Loucy (cell line): ENCODE data around the gene SORBS1.

ENCODE experiments used
- H2AFZ ChIP-seq: fragments of 200-600 bp; sonication (generic); 2 replicates; pipeline ENCODE4 v1.6.0; 2016; ENCODE audit warnings: antibody characterized with exemption, mild to moderate bottlenecking, low read length, moderate library complexity
- H3F3A ChIP-seq: fragments of 200-600 bp; 2 replicates; pipeline ENCODE4 v1.6.0; 2016; ENCODE audit warnings: antibody characterized with exemption, low read depth, mild to moderate bottlenecking
- H3K27me3 ChIP-seq: fragments of 200-600 bp; sonication (generic); 2 replicates; pipeline ENCODE4 v1.6.1; 2014; ENCODE audit warnings: low read length, mild to moderate bottlenecking; ENCODE audit not compliant: insufficient read depth, poor library complexity, severe bottlenecking
- H3K36me3 ChIP-seq: fragments of 200-600 bp; sonication (generic); 2 replicates; pipeline ENCODE4 v1.6.1; 2016; ENCODE audit warnings: low read length; ENCODE audit not compliant: insufficient read depth
- H3K4me1 ChIP-seq: fragments of 200-600 bp; sonication (generic); 2 replicates; pipeline ENCODE4 v1.5.1; 2014; ENCODE audit warnings: low read length, mild to moderate bottlenecking; ENCODE audit not compliant: insufficient read depth, poor library complexity, severe bottlenecking
- H3K4me2 ChIP-seq: fragments of 200-600 bp; sonication (generic); 2 replicates; pipeline ENCODE4 v1.6.0; 2014; ENCODE audit warnings: antibody characterized with exemption, low read length, low read depth, mild to moderate bottlenecking; ENCODE audit not compliant: poor library complexity, severe bottlenecking
- H3K4me3 ChIP-seq: fragments of 200-600 bp; sonication (generic); 2 replicates; pipeline ENCODE4 v1.5.1; 2014; ENCODE audit warnings: low read length, mild to moderate bottlenecking, mixed read lengths; ENCODE audit not compliant: poor library complexity, severe bottlenecking
- H3K79me2 ChIP-seq: fragments of 200-600 bp; sonication (generic); 2 replicates; pipeline ENCODE4 v1.6.1; 2014; ENCODE audit warnings: low read length; ENCODE audit not compliant: insufficient read depth
- H3K9ac ChIP-seq: fragments of 200-600 bp; sonication (generic); 2 replicates; pipeline ENCODE4 v1.6.0; 2014; ENCODE audit warnings: mild to moderate bottlenecking, low read depth, low read length, moderate library complexity; ENCODE audit not compliant: poor library complexity, severe bottlenecking
- H3K9me2 ChIP-seq: fragments of 200-600 bp; sonication (generic); replicated peaks from 2 replicates; pipeline ENCODE4 v1.6.1; 2016; ENCODE audit warnings: low read depth, low read length, mixed read lengths
- H3K9me3 ChIP-seq: fragments of 200-600 bp; sonication (generic); 2 replicates; pipeline ENCODE4 v1.6.1; 2014; ENCODE audit warnings: mild to moderate bottlenecking, antibody characterized with exemption, low read length, low read depth; ENCODE audit not compliant: insufficient read depth
- H4K20me1 ChIP-seq: fragments of 200-600 bp; sonication (generic); 2 replicates; pipeline ENCODE4 v1.6.0; 2014; ENCODE audit warnings: antibody characterized with exemption, low read length, mild to moderate bottlenecking; ENCODE audit not compliant: insufficient read depth, poor library complexity, severe bottlenecking
- CTCF ChIP-seq: fragments of 200-600 bp; sonication (generic); conservative IDR thresholded peaks from 2 replicates; pipeline ENCODE4 v1.5.1; 2014; ENCODE audit warnings: mild to moderate bottlenecking, antibody characterized with exemption, low read length
- EZH2phosphoT487 ChIP-seq: fragments of 200-600 bp; IDR thresholded peaks from 2 replicates; pipeline ENCODE4 v1.6.1; 2018; ENCODE audit warnings: antibody characterized with exemption, mild to moderate bottlenecking, moderate library complexity, borderline replicate concordance

SORBS1 gene

GRCh38 chr10:95306851-95307250 lies 254.3 kb downstream of the SORBS1 start:
- TF ChIP-seq CTCF (no peak), EZH2phosphoT487 (no peak)
- H4K20me1 ChIP-seq: no peaks in the 10 kb centered on the region
- no peak overlapping the region for H3K4me2 ChIP-seq
- H3K27me3 ChIP-seq: no peaks in the 10 kb centered on the region
- no peaks in the 10 kb centered on the region for H3K79me2 ChIP-seq
- H3F3A ChIP-seq: no peaks in the 10 kb centered on the region
- no peak overlapping the region for H3K4me3 ChIP-seq
- H3K9ac ChIP-seq: no peak overlapping the region
- no peaks in the 10 kb centered on the region for H3K9me3 ChIP-seq
- H3K4me1 ChIP-seq: peaks cover 55% of the 10 kb centered on the region
- H2AFZ ChIP-seq: no peak overlapping the region
- H3K36me3 ChIP-seq: no peaks in the 10 kb centered on the region
- H3K9me2 ChIP-seq: no peaks in the 10 kb centered on the region

- Histone ChIP-seq H3K4me3 (no peak overlapping the region), H2AFZ (no peak overlapping the region), H3K4me2 (no peak overlapping the region), H3K9me2 (no peaks in the 10 kb centered on the region), H3F3A (no peaks in the 10 kb centered on the region), H3K36me3 (no peaks in the 10 kb centered on the region), H3K27me3 (no peaks in the 10 kb centered on the region), H3K9me3 (no peaks in the 10 kb centered on the region), H4K20me1 (no peaks in the 10 kb centered on the region), H3K79me2 (no peaks in the 10 kb centered on the region), H3K9ac (no peak overlapping the region), H3K4me1 (peaks cover 56% of the 10 kb centered on the region)
- TF ChIP-seq CTCF: no peak
- no peak for TF ChIP-seq EZH2phosphoT487
These were observed 254.9 kb downstream of the SORBS1 start for GRCh38 chr10:95306318-95306650.

GRCh38 chr10:95305606-95306317 lies 255.4 kb downstream of the SORBS1 start:
- H2AFZ ChIP-seq: no peak overlapping the region
- no peaks in the 10 kb centered on the region for H3K27me3 ChIP-seq
- H3K79me2 ChIP-seq: no peaks in the 10 kb centered on the region
- H4K20me1 ChIP-seq: no peaks in the 10 kb centered on the region
- H3K9me2 ChIP-seq: no peaks in the 10 kb centered on the region
- H3K36me3 ChIP-seq: no peaks in the 10 kb centered on the region
- TF ChIP-seq EZH2phosphoT487 (no peak), CTCF (no peak)
- H3K4me2 ChIP-seq: no peak overlapping the region
- H3K4me1 ChIP-seq: peaks cover 55% of the 10 kb centered on the region
- no peak overlapping the region for H3K9ac ChIP-seq
- no peaks in the 10 kb centered on the region for H3F3A ChIP-seq
- no peak overlapping the region for H3K4me3 ChIP-seq
- H3K9me3 ChIP-seq: no peaks in the 10 kb centered on the region
